Epithelial cell of esophagus (primary cell): ENCODE measurements around the gene SMIM22.

Source experiments
- DNase-seq: peaks from one replicate; pipeline ENCODE4 v3.0.0; 2010; ENCODE audit warnings: low read depth
- H3K4me3 ChIP-seq: 2 replicates; pipeline ENCODE4 v1.5.1; 2011; ENCODE audit warnings: mild to moderate bottlenecking, low read length, control low read depth
- TF ChIP-seq, protein P1 (sequence below): IDR thresholded peaks from 2 replicates; pipeline ENCODE4 v1.5.1; 2011; ENCODE audit warnings: low read depth, mild to moderate bottlenecking, low read length, control low read depth, inconsistent platforms; ENCODE audit not compliant: insufficient read depth; ENCODE audit errors: missing control alignments

SMIM22 gene

GRCh38 chr16:4796982-4797804 lies 2.0 kb downstream of the SMIM22 start:
- TF ChIP-seq, protein P1, sequence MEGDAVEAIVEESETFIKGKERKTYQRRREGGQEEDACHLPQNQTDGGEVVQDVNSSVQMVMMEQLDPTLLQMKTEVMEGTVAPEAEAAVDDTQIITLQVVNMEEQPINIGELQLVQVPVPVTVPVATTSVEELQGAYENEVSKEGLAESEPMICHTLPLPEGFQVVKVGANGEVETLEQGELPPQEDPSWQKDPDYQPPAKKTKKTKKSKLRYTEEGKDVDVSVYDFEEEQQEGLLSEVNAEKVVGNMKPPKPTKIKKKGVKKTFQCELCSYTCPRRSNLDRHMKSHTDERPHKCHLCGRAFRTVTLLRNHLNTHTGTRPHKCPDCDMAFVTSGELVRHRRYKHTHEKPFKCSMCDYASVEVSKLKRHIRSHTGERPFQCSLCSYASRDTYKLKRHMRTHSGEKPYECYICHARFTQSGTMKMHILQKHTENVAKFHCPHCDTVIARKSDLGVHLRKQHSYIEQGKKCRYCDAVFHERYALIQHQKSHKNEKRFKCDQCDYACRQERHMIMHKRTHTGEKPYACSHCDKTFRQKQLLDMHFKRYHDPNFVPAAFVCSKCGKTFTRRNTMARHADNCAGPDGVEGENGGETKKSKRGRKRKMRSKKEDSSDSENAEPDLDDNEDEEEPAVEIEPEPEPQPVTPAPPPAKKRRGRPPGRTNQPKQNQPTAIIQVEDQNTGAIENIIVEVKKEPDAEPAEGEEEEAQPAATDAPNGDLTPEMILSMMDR: no peak
- no peak overlapping the region for H3K4me3 ChIP-seq
- no peak for DNase-seq

GRCh38 chr16:4797805-4798252 lies 2.7 kb downstream of the SMIM22 start:
- TF ChIP-seq, protein P1: no peak
- H3K4me3 ChIP-seq: no peak overlapping the region
- DNase-seq: no peak

DNA sequence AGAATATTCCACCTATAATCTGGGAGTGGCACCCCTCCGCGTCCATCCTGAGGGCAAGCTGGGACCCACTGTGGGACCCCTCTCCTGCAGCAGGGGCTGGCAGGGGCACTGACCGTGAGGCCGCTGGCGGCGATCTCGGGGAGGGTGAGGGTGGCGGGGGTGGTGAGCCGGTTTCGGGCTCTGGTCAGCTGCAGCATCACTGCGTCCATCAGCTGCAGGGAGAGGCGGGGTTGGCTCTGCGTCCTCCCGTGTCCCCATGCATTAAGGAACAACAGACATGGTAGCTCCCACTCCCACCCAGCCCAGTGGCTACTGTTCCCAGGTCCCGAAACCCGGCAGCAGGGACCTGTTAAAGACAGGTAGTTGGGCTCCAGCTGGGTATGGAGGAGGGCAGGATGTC lies 3.3 kb downstream of the SMIM22 start:
- DNase-seq: no peak
- no peak overlapping the region for H3K4me3 ChIP-seq
- TF ChIP-seq, protein P1: no peak

GRCh38 chr16:4799171-4799855 lies 4.1 kb downstream of the SMIM22 start:
- no peak for DNase-seq
- no peak overlapping the region for H3K4me3 ChIP-seq
- TF ChIP-seq, protein P1: no peak

GRCh38 chr16:4800290-4801041 lies 5.3 kb downstream of the SMIM22 start:
- H3K4me3 ChIP-seq: no peak overlapping the region
- TF ChIP-seq, protein P1: no peak
- DNase-seq: peak; percentile 62

DNA sequence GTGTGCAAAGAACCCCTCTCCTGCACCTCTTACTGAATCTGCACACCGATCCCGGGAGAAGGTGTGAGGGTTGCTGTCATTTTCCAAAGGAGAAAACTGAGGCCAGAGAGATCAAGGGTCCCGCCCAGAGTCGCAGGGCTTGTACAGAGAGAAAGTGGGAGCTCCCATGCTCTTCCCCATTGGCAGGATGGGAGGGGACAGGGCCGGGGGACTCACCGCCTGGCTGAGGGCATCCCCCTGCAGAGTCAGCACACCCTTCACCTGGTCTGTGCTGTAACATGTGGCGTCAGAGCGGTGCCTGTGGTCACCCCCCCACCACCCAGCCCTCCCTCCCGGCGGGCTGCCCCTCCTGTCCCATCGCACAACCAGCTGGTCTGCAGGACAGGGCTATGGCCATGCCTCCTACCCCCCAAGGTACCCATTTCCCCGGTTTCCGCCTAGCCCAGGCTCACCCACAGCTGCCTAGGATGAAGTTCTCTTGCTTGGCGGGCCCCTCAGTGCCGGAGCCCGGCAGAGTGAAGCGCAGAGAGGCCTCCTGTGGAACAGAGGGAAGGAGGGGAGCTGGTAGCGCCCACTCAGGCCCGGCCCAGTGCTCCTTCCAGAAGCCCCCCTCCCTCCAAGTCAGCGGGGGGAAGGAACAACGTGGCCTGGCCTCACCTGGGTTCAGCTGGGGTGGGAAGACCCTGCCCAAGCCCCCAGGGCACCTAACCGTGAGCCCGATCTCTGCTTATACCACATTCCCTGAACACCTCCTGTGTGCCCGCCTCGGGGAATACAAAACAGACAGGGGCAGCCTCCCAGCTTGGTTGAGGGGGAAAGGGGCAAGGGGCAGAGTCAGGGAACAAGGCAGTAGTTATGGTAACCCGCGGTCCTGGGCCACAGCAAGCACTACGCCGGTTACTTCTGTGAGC lies 6.1 kb downstream of the SMIM22 start:
- H3K4me3 ChIP-seq: peak overlapping the region; percentile 57
- TF ChIP-seq, protein P1: no peak
- no peak for DNase-seq
